Activated CD8-positive, alpha-beta T cell treated with anti-CD3 and anti-CD28 coated beads for 36 hours (primary cell): ENCODE results near the gene SHPK. TPM values are rescaled to one million over a fixed set of nuclear protein-coding genes. Genes with fewer than 3 reads are reported as not detected.
A peak's percentile ranks its signal among the peaks of the same experiment; 100 is the strongest.

ENCODE experiments used
- ATAC-seq: fragments of 200-7000 bp; cut with Tn5 transposase; one replicate; pipeline ENCODE4 v1.10.0; 2021; ENCODE audit warnings: mild to moderate bottlenecking, moderate library complexity
- CTCF ChIA-PET: fragments of 350-600 bp; sonication (Branson Sonifier 250); formaldehyde crosslinking; loops from one replicate; lab custom pipeline; 2021; ENCODE audit warnings: antibody characterized with exemption; lab: Charles Lee
- POLR2A ChIA-PET: fragments of 350-600 bp; sonication (Branson Sonifier 250); formaldehyde crosslinking; loops from one replicate; lab custom pipeline; 2021; ENCODE audit warnings: antibody characterized with exemption; lab: Charles Lee
- DNase-seq: peaks from one replicate; pipeline ENCODE4 v3.0.0-alpha.2; 2020
- H3K27ac Mint-ChIP-seq: one replicate; pipeline ENCODE4 v1.8.0; 2021; ENCODE audit warnings: mild to moderate bottlenecking, mixed read lengths
- H3K27me3 Mint-ChIP-seq: one replicate; pipeline ENCODE4 v1.8.0; 2021; ENCODE audit warnings: mixed read lengths
- H3K36me3 Mint-ChIP-seq: one replicate; pipeline ENCODE4 v1.8.0; 2021; ENCODE audit warnings: low read depth, mixed read lengths
- H3K4me1 Mint-ChIP-seq: one replicate; pipeline ENCODE4 v1.8.0; 2021; ENCODE audit warnings: low read depth, mixed read lengths
- H3K4me3 Mint-ChIP-seq: one replicate; pipeline ENCODE4 v1.8.0; 2021; ENCODE audit warnings: mild to moderate bottlenecking, moderate library complexity, mixed read lengths
- H3K9me3 Mint-ChIP-seq: one replicate; pipeline ENCODE4 v1.8.0; 2021; ENCODE audit warnings: mixed read lengths
- CTCF ChIP-seq: fragments of 200-600 bp; IDR thresholded peaks from one replicate; pipeline ENCODE4 v1.8.0; 2022; ENCODE audit warnings: antibody characterized with exemption, mild to moderate bottlenecking
- intact Hi-C: fragments of 100-400 bp; cut with micrococcal nuclease; formaldehyde crosslinking; loops from one replicate; pipeline ENCODE4 v1.10.0; 2022
- total RNA-seq, 2 experiments: library from RNA; stranded (reverse); gene quantifications; one replicate each; pipeline ENCODE4 v1.2.3, GENCODE V29; 2021

Gene SHPK
- total RNA-seq, 2 experiments from 2014 or later: 10.0 TPM

- H3K9me3 Mint-ChIP-seq: no peaks in the 10 kb centered on the region
- no peak for ATAC-seq
- POLR2A ChIA-PET: no interaction called here
- H3K36me3 Mint-ChIP-seq: no peaks in the 10 kb centered on the region
- CTCF ChIA-PET: interaction anchor here (0.6 kb wide), 1 partner anchor 9 kb away, joined by 3 read pairs; no protein-coding TSS in a partner anchor
- H3K4me1 Mint-ChIP-seq: peaks cover 21% of the 10 kb centered on the region
- no peak for DNase-seq
- H3K27ac Mint-ChIP-seq: no peak overlapping the region
- intact Hi-C loops: no loop called here
- TF ChIP-seq CTCF: no peak
- H3K27me3 Mint-ChIP-seq: peaks cover 9% of the 10 kb centered on the region
- no peak overlapping the region for H3K4me3 Mint-ChIP-seq
Observed at GRCh38 chr17:3559270-3559645, 76.8 kb downstream of the SHPK start.

DNA sequence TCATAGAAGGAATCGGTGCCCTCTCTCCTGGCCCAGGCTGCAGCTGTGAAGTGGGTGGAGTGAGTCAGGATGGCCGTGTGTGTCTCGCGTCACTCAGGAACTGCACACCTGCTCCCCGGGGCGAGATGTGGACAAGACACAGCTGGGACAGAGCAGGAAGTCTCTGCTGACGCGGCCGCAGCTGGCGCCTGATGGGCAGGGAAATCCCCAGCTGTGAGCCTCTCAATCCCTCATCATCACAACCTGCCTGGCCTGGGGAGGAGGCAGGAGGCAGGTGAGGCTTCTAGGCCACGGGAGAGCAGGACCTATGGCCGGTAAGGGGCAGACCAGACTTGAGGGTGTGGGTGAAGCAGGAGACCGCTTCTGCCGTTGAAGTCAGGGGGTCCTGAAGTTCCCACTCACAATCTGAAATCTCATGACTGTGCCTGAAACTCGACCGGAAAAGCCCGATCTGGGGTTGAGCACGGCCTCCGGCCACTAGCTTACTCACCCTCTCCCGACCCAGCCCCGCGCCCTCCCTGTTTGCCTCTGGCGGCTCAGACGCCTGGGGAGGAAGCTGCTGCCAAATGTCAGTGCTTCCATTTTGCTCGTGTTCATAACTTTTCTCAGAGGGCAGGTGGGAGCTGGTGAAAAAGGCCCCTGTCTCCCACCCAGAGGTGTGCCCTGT is 77.3 kb downstream of the SHPK start:
- Mint-ChIP-seq H3K27me3 (peaks cover 9% of the 10 kb centered on the region), H3K9me3 (no peaks in the 10 kb centered on the region), H3K36me3 (no peaks in the 10 kb centered on the region), H3K4me3 (no peak overlapping the region), H3K27ac (peak overlapping the region; percentile 2), H3K4me1 (peaks cover 21% of the 10 kb centered on the region)
- DNase-seq (peak; percentile 82), ATAC-seq (peak; percentile 82)
- intact Hi-C loops: no loop called here
- no peak for TF ChIP-seq CTCF
- POLR2A ChIA-PET: no interaction called here
- CTCF ChIA-PET: interaction anchor here (0.6 kb wide), 1 partner anchor 9 kb away, joined by 3 read pairs; no protein-coding TSS in a partner anchor

Other genes starting within 250 kb of the SHPK start
- gene OR3A2, start 249.9 kb downstream of the SHPK start, total RNA-seq: 1 to 10 TPM; 1.8 to 2.7 TPM
- not detected for gene OR1E1, start 237.8 kb downstream of the SHPK start, total RNA-seq
- not detected for gene OR3A3, start 224.9 kb downstream of the SHPK start, total RNA-seq
- not detected for gene OR1E2, start 202.4 kb downstream of the SHPK start, total RNA-seq
- gene SPATA22, start 164.4 kb downstream of the SHPK start, total RNA-seq: not detected
- not detected for gene ASPA, start 160.3 kb downstream of the SHPK start, total RNA-seq
- under 1 TPM; 0.25 to 0.67 TPM for gene TRPV3, start 78.4 kb downstream of the SHPK start, total RNA-seq
- gene TRPV1, start 26.8 kb downstream of the SHPK start, total RNA-seq: 1 to 10 TPM; 2.1 to 2.7 TPM
- 1 to 10 TPM; 6.4 to 9.3 TPM for gene CTNS, start 510 bp upstream of the SHPK start, total RNA-seq
- gene TAX1BP3, start 32.3 kb upstream of the SHPK start, total RNA-seq: 10 to 100 TPM; 14.3 to 15.1 TPM
- 10 to 100 TPM; 50.8 to 58.7 TPM for gene EMC6, start 32.6 kb upstream of the SHPK start, total RNA-seq
- gene P2RX5, start 59.9 kb upstream of the SHPK start, total RNA-seq: 10 to 100 TPM; 35.7 to 39.5 TPM
- 10 to 100 TPM; 20.7 to 21.3 TPM for gene HASPIN, start 87.7 kb upstream of the SHPK start, total RNA-seq
- 10 to 100 TPM; 31.8 to 32.4 TPM for gene ITGAE, start 164.9 kb upstream of the SHPK start, total RNA-seq
- gene NCBP3, start 210.0 kb upstream of the SHPK start, total RNA-seq: 10 to 100 TPM; 34.7 to 41.1 TPM